IPS-11a (cell line): Measurements from ENCODE around the gene TUBB3.

Experiments used
- H3K4me3 ChIP-seq: one replicate; pipeline ENCODE4 v1.5.1; 2013; ENCODE audit warnings: low read depth, low read length, control low read depth

TUBB3 gene

DNA sequence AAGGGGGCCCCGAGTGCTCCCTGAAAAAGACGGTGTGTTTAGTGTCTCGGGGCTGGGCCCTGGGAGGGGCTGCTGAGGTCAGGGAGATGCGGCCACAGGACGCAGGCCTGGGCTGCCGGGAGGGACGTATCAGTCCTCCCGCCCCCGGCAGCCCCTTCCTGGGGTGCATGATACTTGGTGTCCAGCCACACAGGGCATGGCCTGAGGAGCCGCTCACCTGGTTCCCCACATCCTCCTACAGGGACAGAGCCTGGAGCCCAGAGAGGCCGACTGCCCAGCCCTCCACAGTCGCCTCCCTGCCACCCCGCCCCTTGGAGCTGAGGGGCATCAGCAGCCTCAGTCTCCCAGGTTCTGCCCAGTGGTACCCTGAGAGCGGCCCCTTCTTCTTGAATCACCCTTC is 13.4 kb downstream of the TUBB3 start:
- H3K4me3 ChIP-seq = no peak overlapping the region

DNA sequence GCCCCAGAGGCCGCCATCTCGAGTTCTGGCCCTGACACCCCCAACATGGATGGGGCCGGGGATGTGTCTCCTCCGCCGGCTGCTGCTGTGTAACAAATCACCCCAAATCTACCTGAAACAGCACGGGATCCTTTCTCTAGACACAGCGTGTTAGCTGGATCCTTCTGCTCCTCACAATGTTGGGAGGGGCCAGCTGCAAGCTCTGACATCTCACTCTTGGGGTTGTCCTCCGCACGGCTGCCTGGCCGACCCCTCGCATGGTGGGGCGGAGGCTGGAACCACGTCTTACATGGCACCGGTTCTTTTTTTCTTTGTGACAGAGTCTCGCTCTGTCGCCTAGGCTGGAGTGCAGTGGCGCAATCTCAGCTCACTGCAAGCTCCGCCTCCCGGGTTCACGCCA is 13.8 kb downstream of the TUBB3 start:
- H3K4me3 ChIP-seq = no peak overlapping the region

DNA sequence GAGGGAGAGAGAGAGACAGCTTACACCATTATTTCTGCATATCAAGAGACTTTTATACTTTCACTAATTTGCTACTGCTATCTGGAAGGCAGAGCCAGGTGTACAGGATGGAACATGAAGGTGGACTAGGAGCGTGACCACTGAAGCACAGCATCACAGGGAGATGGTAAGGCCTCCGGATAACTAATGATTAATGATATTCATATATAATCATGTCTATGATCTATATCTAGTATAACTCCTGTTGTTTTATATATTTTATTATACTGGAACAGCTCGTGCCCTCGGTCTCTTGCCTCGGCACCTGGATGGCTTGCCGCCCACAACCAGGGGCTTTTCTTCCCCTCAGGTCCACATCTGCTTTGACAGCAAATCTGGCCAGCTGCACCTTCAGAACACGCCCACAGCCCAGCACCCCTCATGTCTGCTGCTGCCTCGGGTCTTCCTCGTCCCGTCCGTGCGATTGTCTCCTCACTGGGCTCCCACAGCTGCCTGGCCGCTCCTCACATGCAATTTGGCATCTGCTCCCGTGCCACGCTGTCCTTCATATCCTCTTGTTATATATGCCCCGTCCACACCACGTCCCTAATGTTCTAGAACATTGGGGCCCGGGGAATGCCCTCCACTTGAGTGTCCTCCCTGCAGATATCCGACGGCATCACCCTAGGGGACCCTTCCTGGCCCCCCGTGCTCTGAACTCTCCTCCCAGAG is 15.2 kb downstream of the TUBB3 start:
- H3K4me3 ChIP-seq = no peak overlapping the region

DNA sequence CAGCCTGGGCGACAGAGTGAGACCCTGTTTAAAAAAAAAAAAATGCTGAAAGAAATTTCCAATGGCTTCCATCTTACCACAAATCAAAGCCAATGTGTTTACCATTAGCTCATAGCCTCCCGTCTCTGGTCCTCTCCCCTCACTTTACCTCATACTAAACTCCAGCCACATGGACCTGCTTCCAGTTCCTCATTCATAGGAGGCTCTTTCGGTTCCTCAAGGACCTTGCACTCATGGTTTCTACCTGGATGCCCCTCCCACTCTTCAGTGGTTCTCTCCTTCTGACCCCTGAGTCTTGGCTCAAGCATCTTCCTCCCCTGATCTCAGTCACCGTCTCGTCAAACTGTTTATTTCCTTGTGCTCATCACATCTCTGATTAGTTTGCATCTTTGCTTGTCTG is 21.6 kb downstream of the TUBB3 start:
- H3K4me3 ChIP-seq = no peak overlapping the region

DNA sequence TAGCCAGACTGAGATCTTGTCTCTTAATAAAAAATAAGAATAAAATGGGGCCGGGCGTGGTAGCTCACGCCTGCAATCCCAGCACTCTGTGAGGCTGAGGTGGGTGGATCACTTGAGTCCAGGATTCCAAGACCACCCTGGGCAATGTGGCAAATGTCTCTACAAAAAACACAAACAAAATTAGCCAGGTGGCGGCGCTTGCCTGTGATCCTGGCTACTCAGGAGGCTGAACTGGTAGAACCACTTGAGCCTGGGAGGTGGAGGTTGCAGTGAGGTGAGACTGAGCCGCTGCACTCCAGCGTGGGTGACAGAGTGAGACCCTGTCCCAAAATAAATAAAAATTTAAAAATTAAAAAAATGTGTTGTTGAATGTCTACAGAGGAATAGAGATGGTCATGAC is 22.5 kb downstream of the TUBB3 start:
- H3K4me3 ChIP-seq = no peak overlapping the region

DNA sequence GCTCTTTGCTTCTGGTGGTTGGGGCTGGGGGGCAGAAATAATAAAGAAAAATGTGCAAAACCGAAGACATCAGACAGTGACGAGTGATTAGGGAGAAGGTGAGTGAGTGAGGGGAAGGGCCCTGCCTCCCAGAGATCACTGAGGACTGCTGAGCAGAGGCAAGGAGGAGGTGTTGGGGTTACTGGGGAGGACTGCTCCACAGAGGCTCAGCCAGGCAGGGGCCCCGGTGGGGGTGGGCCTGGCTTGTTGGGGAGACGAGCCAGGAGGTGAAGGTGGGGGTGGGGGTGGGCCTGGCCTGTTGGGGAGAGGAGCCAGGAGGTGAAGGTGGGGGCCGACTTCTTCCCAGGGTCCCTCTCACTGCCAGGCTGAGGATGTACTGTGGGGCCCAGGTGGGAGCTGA is 23.4 kb downstream of the TUBB3 start:
- no peak overlapping the region for H3K4me3 ChIP-seq

DNA sequence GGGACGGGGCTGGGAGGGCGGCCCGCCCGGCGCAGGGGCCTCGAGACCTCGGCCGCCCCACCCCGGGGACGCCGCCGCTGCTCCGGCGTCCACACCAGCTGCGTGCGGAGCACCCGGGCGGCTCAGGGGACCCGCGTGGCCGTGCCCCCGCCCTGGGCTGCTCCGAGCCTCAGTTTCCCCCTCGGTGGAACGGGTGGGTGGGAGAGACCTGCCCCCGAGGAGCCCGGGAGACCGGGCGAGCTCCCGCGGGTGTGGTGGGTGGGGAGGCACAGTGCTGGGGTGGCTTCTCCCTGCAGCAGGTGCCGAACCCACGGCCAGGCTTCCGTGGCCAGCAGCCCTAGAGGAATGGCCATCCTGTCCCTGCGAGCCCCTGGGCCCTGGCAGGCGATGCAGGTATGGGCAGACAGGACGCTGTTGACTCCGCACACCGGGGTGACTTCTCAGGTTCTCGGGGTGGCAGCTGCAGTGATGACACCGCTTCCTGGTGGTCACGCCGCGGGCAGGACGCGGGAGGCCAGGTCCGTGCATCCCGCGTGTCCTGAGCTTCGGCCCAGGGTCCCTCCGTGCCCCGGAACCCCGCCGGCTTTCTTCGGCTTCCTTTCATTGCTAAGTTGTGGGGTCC is 26.1 kb downstream of the TUBB3 start:
- H3K4me3 ChIP-seq = peak overlapping the region; percentile 33

DNA sequence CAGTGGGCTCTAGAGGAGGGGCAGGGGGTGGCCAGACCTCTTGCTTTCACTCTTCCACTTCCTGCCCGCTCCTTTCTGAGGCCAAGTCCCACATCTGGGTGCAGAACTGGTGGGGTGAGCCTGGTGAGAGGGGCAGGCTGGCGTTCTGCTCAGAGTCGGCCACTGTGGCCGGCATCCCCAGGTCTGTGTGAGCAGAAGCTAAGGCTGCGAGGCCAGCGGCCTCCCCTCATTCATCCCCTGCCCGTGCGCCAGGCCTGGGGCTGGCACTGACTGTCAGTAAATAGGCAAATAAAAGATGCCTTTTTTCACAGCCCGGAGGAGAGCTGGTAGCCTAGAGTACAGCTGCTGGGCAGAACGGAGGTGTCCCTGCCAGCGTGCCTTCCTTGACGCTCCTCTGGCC is 26.6 kb downstream of the TUBB3 start:
- no peak overlapping the region for H3K4me3 ChIP-seq

DNA sequence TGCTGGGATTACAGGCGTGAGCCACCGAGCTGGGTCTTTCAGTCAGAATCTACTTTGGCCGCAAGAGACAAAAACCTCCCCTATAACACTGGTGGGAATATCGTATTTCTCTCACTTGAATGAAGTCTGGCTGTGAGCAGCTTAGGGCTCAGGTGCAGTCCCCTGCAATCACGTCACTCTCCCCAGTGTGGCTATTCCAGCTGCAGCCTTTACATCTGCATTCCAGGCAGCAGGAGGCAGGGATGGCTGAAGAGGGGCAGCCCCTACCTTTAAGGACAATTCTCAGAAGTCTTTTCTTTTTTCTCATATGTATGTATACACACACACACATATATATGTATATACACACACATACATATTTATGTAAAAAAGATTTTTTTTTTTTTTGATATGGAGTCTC is 28.4 kb downstream of the TUBB3 start:
- H3K4me3 ChIP-seq = no peak overlapping the region

DNA sequence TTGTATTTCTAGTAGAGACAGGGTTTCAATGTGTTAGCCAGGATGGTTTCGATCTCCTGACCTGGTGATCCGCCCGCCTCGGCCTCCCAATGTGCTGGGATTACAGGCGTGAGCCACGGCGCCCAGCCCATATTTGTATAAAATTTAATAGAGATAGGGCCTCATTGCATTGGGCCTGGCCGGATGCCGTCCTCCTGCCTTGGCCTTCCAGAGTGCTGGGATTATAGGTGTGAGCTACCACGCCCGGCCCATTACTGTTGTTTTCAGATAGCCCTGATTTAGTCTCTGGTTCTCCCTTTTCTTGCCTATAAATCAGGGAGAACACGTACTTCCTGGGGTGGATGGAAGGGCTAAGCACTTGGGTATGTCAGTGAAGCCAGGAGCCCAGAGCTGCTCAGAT is 28.9 kb downstream of the TUBB3 start:
- no peak overlapping the region for H3K4me3 ChIP-seq

DNA sequence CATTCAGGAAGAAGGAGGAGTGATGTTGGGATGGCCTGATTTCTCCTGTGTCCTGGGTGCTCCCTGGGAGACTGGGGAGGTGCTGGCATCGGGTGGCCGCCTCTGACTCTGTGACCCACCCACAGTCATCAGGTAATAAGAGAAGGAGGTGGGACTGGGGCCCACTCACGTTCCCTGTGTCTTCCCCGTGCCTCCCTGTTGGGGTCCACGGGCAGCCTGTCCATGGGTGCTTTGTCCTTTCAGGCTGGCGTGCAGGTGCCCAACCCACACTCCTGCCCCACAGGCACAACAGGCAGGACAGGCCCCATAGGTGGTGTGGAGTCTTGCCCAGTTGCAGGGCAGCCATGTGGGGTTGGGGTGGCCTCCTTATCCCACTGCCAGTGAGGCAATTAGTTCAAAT is 29.4 kb downstream of the TUBB3 start:
- H3K4me3 ChIP-seq = no peak overlapping the region

DNA sequence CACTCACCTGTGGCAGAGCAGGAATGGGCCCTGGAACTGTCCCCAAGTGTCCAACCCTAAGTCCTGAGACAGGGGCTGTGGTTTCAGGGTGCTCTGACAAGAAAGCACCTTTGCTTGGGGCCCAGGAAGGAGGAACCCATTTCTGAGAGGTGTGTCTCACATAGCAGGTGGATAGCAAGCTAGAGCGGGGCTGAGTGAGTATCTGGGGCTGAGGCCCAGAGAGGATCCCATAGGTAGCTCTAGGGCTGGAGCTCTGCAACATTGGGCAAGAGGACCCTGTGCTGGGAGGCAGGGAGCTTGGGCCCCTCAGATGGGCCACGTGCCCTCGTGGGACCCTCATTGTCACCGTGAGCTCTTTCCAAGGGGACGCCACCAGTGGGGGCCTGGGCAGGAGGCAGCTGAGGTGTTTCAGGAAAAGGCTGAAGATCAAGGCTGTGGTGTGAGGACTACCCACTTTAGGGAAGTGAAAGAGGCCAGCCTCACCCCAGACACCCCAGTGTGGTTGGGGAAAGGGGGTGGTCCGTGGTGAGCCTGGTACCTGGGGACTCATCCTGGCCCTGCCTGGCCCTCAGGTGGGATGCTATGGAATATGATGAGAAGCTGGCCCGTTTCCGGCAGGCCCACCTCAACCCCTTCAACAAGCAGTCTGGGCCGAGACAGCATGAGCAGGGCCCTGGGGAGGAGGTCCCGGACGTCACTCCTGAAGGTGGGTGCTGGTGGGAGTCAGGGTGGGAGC is 30.7 kb downstream of the TUBB3 start:
- no peak overlapping the region for H3K4me3 ChIP-seq

DNA sequence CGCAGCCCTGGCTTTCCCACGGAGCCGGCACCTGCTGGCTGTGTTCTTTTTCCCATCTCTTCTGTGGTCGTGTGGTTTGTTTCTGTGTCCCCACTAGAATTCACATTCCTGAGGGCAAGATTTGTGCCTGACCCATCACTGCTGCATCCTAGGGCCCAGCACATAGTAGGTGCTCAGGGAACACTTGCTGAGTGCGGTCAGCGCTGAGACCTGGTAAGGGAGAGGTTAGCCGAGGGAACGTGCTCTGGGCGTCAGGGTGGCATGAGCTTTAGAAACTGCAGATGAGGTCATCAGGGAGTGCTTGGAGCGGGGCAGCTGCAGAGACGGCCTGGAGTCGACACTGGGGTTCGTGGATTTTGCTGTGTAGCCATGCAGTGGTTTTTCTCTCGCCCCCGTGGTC is 31.3 kb downstream of the TUBB3 start:
- H3K4me3 ChIP-seq = no peak overlapping the region

DNA sequence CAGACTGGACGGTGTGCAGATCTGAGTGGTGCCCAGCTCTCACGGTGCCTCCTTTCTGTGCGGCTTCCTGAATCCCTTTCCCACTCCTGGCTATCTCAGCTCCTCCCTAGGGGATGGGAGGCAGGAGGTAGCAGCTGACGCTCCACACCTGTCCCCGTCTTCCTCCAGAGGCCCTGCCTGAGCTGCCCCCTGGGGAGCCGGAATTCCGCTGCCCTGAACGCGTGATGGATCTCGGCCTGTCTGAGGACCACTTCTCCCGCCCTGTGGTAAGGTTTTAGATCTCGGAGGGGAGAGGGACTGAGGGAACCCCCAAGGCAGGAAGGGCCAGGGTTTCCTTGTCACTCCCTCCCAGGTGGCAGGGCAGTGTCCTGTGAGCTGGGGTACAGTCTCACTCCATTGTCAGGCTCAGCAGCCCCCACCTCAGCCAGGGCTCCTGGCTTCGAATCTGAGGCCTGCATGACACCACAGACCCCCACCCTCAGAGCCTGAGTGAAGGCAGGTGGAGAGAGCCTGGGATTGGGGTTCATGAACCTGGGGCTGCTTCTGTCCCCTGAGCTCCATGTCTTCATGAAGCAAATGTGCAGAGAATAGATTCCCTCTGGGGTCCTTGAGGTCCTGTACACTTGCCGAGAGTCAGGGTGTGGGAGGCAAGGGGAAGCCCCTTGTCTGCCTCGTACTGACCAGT is 32.0 kb downstream of the TUBB3 start:
- no peak overlapping the region for H3K4me3 ChIP-seq

DNA sequence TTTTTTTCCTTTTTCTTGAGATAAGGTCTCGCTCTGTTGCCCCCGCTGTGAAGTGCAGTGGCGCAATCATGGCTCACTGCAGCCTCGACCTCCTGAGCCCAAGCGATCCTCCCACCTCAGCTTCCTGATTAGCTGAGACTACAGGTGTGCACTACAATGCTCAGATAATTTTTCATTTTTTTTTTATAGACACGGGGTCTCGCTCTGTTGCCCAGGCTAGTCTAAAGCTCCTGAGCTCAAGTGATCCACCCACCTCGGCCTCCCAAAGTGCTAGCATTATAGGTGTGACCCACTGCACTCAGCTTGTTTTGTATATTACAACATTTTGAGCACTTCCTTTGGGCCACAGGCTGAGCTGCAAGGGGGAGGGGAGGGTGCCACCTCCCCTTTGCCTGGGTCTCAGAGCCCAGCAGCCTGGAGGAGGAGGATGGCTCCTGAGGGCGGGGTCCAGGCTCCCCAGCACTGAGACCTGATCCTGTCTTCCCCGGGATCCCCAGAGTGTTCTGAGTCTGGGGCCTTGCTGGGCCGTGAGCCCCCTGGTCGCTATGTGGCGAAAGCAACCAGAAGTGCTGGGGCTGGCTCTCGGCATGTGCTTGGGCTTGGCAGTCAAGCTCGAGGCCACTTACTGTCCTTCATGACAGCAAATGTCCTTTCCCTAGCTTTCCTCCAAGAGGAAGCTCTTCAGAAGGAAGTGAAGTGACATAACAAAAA is 33.5 kb downstream of the TUBB3 start:
- H3K4me3 ChIP-seq = no peak overlapping the region

DNA sequence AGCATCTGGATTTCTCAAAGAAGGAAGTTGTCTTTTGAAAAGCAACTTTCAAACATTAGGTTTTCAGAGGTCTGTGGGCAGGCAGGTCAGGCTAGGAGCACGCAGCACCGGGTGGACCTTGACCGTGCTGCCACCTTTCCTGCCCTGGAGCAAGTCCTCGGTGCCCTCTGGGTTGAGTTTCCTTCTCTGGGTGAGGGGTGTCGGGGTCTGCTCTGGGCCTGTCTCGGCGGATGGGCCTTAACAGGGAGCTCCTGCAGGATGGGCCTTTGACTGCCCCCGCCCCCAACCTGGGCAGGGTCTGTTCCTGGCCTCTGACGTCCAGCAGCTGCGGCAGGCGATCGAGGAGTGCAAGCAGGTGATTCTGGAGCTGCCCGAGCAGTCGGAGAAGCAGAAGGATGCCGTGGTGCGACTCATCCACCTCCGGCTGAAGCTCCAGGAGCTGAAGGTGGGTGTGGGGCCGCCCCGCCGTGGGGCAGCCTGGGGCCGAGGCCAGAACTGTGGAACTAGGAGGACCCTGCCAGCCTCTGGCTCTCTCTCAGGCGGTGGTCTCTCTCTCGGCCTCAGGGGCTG is 34.2 kb downstream of the TUBB3 start:
- H3K4me3 ChIP-seq = no peak overlapping the region

DNA sequence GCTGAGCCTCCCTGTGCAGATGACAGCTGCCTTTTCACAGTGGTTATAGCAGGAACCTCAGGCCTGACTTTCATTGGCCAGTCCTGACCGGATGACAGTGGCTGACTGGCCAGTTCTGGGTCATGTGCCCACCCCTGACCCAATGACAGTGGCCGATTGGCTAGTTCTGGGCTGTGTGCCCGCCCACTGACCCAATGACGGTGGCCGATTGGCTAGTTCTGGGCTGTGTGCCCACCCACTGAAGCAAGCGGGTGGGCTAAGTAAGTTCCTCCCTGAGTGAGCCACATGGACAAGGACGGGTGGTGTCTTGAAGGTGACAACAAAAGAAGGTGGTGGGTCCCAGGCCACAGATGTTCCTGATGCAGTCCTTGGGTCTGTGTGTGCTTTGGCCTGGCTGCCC is 34.9 kb downstream of the TUBB3 start:
- no peak overlapping the region for H3K4me3 ChIP-seq

DNA sequence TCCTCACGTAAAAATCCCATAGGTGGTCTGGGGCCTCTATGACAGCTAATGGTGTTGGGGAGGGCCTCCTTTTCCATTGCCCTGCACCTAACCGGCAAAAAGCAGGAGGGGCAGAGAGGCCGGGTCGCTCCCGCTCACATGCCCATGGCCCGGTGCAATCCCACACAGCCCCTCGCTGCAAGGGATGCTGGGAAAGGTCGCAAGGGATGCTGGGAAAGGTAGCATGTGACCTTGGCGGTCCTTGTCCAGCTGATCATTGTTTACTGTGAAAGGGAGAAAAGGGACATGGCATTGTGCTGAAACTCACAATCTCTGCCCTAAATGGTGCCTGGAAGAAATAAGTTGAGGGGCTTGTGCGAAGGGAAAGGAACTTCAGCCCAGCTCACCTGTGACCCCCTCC is 35.5 kb downstream of the TUBB3 start:
- no peak overlapping the region for H3K4me3 ChIP-seq

DNA sequence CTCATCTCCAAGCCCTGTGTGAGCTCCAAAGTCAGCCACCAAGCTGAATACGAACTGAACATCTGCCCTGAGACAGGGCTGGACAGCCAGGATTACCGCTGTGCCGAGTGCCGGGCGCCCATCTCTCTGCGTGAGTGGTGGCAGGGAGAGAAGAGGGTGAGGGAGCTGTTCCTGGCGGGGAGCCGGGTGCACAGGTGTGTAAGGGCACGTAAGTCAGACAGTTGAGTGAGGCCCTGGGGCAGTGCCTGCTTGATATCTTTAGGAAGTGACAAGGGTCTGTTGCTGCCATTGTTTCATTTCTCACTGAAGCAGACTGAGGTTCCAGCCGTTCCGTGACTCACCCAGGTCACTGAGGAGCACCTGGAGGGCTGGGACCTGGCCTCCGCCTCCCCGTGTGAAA is 37.8 kb downstream of the TUBB3 start:
- no peak overlapping the region for H3K4me3 ChIP-seq

DNA sequence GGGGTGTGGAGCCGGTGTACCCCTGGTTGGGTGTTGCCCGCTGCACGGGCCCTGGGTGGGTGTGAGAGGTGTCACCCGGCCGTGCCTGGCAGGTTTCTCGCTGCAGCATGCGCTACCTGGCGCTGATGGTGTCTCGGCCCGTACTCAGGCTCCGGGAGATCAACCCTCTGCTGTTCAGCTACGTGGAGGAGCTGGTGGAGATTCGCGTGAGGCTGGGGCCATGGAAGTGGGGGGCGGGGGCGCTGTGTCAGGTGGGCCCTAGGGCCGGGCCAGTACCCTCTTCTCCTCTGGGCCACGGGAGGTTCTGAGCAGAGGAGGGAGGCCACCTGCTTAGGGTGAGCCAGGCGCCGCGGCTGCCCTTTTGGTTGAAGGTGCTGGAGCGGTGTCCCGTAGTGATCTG is 38.8 kb downstream of the TUBB3 start:
- no peak overlapping the region for H3K4me3 ChIP-seq
